ENCODE results near the gene CLMP.

The CLMP gene

GRCh38 chr11:123072332-123072761, 122.7 kb downstream of the CLMP start:
- POLR2A ChIA-PET: interaction anchor here (2.5 kb wide), 1 partner anchor 10 kb away, joined by 13 read pairs; the partner anchor contains the start of gene HSPA8
- Histone ChIP-seq H3K4me3 (ENCODE audit: low read depth, low read length) (no peak overlapping the region), H3K27ac (ENCODE audit: extremely low read depth, low read depth, low read length) (no peak overlapping the region), H3K36me3 (ENCODE audit: control insufficient read depth in 2 of 2, insufficient read depth in 1 of 2, low read length in 2 of 2) (no peaks in the 10 kb centered on the region), H3K9me3 (ENCODE audit: control insufficient read depth, insufficient read depth, low read depth, low read length) (no peaks in the 10 kb centered on the region), H3K4me1 (ENCODE audit: control insufficient read depth, insufficient read depth, low read length) (no peaks in the 10 kb centered on the region)
- TF ChIP-seq ZNF18 (tag by site-specific recombination; IDR thresholded peaks at IDR 0.05) (no peak), SCRT2 (tag by site-specific recombination; IDR thresholded peaks at IDR 0.05) (peak; percentile 90), SCRT1 (tag by site-specific recombination; IDR thresholded peaks at IDR 0.05; ENCODE audit: borderline replicate concordance) (0 out of 2 replicates have a peak, but pooled peaks have one; percentile 46)
- CTCF ChIA-PET: interaction anchor here (1.1 to 1.4 kb wide), 2 partner anchors 12 to 31 kb away, joined by 3 to 4 read pairs; no protein-coding TSS in a partner anchor

GRCh38 chr11:123069908-123070821, 124.9 kb downstream of the CLMP start:
- H3K4me1 ChIP-seq (ENCODE audit: control insufficient read depth, insufficient read depth, low read length): no peaks in the 10 kb centered on the region
- H3K4me3 ChIP-seq (ENCODE audit: low read depth, low read length): no peak overlapping the region
- no peak overlapping the region for H3K27ac ChIP-seq (ENCODE audit: extremely low read depth, low read depth, low read length)
- CTCF ChIA-PET: interaction anchor here (1.0 kb wide), 1 partner anchor 40 kb away, joined by 4 read pairs; no protein-coding TSS in a partner anchor
- no peaks in the 10 kb centered on the region for H3K9me3 ChIP-seq (ENCODE audit: control insufficient read depth, insufficient read depth, low read depth, low read length)
- POLR2A ChIA-PET: interaction anchor here (0.8 kb wide), 1 partner anchor 8 kb away, joined by 5 read pairs; the partner anchor contains the start of gene HSPA8
- H3K36me3 ChIP-seq (ENCODE audit: control insufficient read depth in 2 of 2, insufficient read depth in 1 of 2, low read length in 2 of 2): no peaks in the 10 kb centered on the region
- TF ChIP-seq MZF1 (tag by site-specific recombination; IDR thresholded peaks at IDR 0.05; ENCODE audit: borderline replicate concordance) (no peak), ZNF518A (tag by site-specific recombination; conservative IDR thresholded peaks at IDR 0.05; ENCODE audit: low read depth) (no peak), ZNF398 (tag by site-specific recombination; IDR thresholded peaks at IDR 0.05) (no peak), KLF10 (tag by site-specific recombination; IDR thresholded peaks at IDR 0.05) (no peak), ZNF626 (tag by site-specific recombination; IDR thresholded peaks at IDR 0.05) (no peak), ELK4 (IDR thresholded peaks at IDR 0.05; ENCODE audit: borderline replicate concordance, low read depth, low read length) (no peak), ZNF791 (tag by site-specific recombination; IDR thresholded peaks at IDR 0.05) (no peak), ZNF514 (tag by site-specific recombination; IDR thresholded peaks at IDR 0.05) (no peak), SP3 (tag by site-specific recombination; IDR thresholded peaks at IDR 0.05) (no peak), ZNF664 (tag by site-specific recombination; IDR thresholded peaks at IDR 0.05) (no peak), ZNF488 (tag by site-specific recombination; IDR thresholded peaks at IDR 0.05) (no peak)
- TF ChIP-seq, protein P1, sequence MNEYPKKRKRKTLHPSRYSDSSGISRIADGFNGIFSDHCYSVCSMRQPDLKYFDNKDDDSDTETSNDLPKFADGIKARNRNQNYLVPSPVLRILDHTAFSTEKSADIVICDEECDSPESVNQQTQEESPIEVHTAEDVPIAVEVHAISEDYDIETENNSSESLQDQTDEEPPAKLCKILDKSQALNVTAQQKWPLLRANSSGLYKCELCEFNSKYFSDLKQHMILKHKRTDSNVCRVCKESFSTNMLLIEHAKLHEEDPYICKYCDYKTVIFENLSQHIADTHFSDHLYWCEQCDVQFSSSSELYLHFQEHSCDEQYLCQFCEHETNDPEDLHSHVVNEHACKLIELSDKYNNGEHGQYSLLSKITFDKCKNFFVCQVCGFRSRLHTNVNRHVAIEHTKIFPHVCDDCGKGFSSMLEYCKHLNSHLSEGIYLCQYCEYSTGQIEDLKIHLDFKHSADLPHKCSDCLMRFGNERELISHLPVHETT (tag by site-specific recombination; IDR thresholded peaks at IDR 0.05): no peak
- TF ChIP-seq, protein P2, sequence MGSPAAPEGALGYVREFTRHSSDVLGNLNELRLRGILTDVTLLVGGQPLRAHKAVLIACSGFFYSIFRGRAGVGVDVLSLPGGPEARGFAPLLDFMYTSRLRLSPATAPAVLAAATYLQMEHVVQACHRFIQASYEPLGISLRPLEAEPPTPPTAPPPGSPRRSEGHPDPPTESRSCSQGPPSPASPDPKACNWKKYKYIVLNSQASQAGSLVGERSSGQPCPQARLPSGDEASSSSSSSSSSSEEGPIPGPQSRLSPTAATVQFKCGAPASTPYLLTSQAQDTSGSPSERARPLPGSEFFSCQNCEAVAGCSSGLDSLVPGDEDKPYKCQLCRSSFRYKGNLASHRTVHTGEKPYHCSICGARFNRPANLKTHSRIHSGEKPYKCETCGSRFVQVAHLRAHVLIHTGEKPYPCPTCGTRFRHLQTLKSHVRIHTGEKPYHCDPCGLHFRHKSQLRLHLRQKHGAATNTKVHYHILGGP (tag by site-specific recombination; IDR thresholded peaks at IDR 0.05): no peak
- TF ChIP-seq, protein P3, sequence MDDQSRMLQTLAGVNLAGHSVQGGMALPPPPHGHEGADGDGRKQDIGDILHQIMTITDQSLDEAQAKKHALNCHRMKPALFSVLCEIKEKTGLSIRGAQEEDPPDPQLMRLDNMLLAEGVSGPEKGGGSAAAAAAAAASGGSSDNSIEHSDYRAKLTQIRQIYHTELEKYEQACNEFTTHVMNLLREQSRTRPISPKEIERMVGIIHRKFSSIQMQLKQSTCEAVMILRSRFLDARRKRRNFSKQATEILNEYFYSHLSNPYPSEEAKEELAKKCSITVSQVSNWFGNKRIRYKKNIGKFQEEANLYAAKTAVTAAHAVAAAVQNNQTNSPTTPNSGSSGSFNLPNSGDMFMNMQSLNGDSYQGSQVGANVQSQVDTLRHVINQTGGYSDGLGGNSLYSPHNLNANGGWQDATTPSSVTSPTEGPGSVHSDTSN (CRISPR knock-in tag; IDR thresholded peaks at IDR 0.05): no peak
